Stimulated activated CD4-positive, alpha-beta T cell treated with anti-CD3 and anti-CD28 coated beads, TNF-alpha, amount 100 ng/mL, for 1 hour (primary cell): ENCODE results near the gene SMARCB1.

Experiments used
- DNase-seq, 3 donors: peaks; one replicate each; pipeline ENCODE4 v3.0.0-alpha.2; 2020; ENCODE audit warnings: low read depth in 3 of 3, low spot score in 1 of 3

The SMARCB1 gene

DNA sequence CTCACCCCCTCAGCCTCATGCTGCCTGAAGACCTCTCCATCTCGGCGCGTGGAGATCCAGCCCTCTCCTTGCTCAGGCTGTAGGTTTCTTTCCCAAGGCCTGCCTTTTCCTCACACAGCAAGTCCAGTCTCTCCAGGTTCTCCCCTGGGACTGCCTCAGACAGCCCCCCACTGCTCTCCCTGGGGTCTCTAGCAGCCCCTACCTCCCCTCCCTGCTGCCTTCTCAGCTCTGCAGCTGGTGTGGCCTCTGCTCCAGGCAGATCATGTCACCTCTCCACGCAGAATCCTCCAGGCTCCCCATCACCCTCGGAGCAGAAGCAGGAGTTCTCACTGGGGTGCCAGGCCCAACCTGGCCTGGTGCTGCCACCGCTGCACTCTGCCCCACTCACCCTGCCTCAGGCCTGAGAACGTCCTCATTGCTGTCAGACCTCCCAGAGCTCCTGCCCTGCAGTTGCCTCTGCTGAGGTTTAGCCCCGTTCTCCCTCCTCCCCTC, 15.2 kb downstream of the SMARCB1 start:
- no peak for DNase-seq

DNA sequence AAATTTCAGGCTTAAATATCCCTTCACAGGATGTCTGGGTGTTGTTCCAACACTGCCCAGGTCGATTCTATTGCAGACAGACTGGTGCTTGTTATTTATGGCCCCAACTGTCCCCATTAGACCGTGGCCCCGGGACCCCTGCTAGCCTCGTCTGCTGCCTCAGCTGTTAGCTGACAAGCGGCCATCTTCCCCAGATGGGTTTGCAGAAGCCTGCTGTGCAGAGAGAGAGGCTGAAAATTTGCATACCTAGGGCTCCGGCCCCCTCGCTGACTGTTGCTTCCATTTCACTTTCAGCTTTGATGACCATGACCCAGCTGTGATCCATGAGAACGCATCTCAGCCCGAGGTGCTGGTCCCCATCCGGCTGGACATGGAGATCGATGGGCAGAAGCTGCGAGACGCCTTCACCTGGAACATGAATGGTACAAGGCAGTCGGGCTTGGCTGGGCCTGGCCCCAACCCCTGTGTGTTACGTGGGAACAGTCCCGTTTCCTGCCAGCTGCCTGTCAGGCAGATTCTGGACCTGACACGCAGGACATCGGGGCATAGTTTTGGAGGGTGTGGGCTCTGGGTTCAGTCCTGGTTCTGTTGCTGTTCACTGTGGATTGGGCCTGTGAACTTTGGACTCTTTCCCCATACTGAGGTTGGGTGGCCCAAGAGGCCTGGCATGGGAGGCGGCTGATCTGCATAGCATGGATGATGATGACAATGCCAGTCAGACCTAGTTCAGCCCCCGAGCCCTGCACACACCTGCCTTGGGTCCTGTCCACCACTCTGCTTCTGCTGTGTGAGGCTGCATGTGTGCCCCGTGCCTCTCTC, 16.4 kb downstream of the SMARCB1 start:
- no peak for DNase-seq

DNA sequence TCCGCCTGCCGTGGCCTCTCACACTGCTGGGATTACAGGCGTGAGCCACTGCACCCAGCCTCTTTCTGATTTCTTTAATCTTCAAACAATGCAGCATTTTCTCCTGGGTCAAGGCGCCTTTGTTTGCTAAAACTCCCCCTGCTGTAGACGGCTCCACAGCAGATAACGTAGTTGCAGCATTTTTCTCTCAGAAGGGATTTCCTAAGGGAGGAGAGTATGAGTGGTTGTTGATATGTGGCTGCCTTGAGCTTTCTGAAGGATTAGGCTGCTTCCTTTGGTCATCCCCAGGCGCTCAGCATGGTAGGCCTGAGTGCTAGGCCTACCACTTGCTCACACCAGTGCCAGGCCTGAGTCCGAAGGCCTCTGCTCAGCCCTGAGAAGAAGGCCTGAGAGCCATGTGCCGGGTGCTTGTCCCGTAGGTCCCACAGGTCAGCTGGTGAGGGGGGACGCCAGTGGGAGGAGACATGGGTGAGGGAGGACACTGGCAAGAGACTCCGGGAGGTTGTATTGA, 18.1 kb downstream of the SMARCB1 start:
- no peak for DNase-seq

DNA sequence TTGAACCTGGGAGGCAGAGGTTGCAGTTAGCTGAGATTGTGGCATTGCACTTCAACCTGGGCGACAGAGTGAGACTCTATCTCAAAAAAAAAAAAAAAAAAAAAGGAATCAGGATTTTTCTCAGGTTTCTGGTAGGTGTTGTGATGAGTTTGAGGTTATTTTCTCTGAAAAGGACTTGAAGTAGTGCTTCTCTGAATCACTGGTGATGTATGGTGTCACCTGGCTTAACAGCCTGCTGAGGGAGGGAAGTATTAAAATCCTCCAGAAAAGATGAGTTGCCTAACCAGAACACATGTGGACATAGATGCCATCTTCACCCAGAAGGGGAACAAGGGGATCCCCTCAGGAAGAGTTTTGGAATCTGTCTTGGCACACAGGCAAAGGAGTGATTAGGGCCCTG, 20.1 kb downstream of the SMARCB1 start:
- DNase-seq, result no peak

DNA sequence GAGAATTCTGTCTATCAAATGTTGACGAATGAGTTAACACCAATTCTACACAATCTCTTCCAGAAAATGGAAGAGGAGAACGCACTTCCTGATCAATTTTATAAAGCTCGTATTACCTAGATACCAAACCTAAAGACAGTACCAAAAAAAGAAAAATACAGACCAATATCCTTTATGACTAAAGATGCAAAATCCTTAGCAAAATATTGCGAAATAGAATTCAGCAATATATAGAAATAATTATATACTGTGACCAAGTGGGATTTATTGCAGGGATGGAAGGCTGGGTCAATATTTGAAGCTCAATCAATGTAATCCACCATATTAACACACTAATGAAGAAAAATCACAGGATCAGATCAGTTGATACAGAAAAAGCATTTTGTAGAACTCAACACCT, 25.6 kb downstream of the SMARCB1 start:
- no peak for DNase-seq

DNA sequence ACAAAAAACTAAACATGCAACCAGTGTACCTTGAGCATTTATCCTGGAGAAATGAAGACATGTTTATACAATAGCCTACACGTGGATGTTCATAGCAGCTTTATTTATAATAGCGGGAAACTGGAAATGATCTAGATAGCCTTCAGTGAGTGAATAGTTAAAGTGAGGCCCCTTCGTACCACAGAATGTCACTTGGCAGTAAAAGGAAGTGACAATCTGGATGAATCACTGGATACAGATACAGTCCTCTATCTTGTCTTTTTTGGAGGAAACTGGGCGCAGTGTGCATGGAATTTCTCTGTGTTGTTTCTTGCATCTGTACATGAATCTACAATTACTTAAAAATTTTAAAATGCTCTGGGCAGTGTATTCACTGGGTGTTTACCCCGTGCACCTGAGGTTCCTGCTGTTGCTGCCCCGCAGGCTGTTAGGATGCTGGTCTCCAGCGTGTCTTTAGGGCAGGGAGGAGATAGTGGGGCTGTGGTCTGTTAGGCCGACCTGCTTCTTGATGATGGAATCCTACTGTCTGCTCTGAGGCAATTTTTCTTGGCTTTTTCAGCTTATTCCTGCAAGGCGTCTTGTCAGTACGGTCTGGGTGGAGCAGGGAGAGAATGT, 28.9 kb downstream of the SMARCB1 start:
- no peak for DNase-seq

DNA sequence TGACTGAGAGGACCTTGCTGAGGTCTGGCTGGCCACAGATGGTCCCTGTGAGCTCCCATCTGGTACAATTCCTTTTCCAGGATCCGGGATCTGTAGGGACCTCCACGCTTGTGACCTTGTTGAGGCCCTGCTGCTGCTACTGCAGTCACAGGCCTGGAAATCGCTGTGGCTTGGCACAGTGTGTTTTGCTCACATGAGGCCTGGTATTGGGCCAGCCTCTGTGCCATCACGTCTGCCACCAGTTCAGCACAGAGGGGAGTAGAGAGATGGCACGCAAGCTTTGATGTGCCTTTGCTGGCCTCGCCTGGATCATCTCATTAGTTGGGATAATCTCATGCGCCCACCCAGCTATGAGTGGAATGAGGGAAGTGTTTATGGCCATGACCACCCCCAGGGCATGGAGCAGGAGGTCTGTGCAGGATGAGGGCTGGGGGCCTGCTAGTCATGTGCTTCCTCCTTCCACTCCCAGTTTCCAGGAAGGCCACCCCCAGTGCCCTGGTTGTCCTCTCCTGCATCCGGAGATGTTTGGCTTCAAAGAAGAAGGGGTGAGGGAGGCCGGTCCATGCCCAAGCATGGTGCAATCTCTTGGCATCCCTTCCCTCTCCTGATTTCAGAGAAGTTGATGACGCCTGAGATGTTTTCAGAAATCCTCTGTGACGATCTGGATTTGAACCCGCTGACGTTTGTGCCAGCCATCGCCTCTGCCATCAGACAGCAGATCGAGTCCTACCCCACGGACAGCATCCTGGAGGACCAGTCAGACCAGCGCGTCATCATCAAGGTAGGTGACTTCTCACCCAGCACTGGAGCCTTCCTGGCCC, 29.6 kb downstream of the SMARCB1 start:
- DNase-seq, result no peak

DNA sequence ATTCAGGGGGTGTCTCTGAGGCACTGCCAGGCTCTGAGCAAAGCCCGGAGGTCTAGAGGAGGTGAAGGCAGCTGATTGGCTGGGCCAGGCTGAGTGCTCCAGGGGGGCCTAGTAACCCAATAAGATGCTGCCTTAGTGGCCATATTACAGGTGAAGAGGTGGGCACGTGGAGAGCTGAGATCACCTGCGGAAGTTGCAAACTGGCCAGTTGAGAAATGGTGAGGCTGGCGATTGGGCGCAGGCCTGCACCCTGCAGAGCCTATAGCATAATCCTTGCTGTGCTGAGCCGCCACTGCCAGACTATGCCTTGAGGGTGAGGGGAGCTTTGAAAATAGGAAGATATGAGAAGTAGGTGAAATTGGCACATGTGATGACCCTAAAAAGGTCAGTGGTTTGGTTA, 30.4 kb downstream of the SMARCB1 start:
- DNase-seq, result no peak

DNA sequence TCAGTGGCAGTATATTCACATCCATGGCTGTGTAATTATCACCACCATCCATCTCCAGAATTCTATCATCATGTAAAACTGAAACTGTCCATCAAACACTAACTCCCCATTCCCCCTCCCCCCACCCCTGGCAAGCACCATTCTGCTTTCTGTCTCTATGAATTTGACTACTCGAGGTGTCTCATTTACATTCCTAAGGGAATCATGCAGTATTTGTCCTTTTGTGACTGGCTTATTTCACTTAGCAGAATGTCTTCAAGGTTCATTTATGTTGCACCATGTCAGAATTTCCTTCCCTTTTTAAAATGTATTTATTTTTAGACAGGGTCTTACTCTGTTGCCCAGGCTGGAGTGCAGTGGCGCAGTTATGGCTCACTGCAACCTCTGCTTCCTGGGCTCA, 31.8 kb downstream of the SMARCB1 start:
- DNase-seq, result no peak

DNA sequence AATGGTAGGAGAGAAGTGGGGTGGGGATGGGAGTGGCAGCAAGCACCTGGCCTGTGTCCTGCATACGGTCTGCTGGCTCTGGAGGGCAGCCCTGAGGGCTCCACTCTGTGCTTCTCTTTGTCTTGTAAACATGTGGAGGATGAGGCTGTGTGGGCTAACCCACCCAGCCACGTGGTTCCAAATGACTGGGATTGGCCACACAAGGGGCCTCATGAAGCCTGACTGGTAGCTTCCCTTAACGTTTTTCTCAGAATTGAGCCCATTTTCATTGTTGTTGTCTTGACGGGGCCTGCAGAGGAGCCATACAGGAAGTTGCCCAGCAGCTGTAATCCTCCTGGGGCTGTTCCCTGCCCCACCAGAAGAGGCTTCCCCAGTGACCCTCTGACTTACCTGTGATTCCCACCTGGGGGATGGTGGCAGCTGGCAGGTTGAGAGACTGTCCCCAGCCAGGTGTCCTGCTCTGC, 34.0 kb downstream of the SMARCB1 start:
- DNase-seq, result no peak

DNA sequence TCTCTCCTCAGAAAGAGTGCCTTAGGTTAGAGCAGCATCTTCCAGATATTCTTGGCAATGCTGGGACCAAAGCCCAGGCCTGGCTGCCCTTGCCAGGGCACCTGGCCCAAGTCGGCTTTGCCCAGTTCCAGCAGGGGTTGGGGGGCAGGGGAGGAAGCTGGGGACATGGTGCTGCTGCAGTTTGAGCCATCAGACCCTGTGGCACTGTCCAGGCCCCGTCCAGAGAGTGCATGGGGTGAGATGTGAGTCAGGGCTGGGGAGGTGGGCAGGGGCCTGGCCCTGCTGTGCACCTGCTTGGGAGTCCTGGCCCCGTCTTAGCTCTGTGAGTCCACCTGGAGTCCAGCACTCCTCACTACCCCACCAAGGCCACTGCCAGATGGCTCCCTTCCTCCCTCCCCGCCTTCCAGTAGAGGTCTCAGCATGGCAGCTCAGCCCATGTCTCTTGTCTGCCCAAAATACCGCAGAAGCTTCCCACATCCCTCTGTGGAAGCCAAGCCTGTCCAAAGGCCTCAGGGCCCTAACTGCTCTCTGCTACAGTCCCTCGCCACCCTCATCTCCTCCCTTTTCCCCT, 35.4 kb downstream of the SMARCB1 start:
- DNase-seq, result no peak

DNA sequence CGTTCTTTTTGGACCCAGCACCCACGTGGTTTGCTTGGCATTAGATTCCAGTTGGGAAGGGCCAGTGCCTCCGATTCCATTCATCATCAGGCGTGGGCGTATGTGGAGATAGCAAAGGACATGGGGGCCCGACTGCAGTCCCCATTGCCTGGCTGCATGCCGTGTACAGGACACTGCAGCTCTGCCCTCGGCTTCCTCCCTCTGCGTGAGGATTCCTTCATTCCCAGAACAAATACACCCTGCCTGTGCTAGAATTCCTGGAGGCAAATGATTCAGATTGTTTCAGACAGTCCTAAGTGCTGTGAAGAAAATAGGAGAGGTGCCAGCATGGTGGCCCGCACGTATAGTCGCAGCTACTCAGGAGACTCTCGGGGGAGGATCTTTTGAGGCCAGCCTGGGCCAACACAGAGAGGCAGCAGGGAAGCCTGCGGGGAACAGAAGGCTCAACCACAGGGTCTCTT, 36.6 kb downstream of the SMARCB1 start:
- no peak for DNase-seq

DNA sequence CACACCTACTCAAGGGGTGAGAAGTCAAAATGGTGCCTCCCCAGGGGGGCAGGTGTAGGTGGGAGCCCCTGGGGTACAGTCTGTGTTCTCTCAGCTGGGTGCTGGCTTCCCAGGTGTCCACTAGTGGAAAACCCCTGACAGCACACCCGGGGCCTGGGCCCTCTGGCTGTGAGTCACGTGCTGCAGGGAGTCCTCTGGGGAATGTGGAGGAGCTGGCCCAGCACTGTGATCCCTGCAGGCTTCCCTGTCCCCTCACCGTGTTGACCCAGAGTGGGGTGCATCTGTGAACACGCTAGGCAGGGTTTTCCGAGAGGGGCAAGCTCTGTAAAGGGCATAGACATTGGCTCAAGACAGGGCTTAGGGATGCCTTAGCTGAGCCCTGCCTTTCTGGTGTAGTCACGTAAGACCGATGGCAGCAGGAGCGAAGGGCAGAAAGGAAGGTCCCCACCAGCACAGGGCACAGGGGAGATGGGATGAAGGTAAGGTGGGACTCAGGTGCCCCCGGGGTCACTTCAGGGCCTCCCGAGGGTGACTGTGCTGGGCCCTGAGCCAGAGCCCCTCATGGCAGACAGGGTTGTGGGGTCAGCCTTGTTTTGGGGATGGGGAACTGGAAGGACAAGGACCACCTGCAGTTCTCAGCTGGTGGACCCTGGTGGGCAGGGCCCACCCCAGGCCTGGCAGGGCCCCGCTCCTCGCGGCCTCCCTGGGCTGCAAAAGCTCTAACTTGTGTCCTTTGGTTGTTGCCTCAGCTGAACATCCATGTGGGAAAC, 37.9 kb downstream of the SMARCB1 start:
- no peak for DNase-seq

DNA sequence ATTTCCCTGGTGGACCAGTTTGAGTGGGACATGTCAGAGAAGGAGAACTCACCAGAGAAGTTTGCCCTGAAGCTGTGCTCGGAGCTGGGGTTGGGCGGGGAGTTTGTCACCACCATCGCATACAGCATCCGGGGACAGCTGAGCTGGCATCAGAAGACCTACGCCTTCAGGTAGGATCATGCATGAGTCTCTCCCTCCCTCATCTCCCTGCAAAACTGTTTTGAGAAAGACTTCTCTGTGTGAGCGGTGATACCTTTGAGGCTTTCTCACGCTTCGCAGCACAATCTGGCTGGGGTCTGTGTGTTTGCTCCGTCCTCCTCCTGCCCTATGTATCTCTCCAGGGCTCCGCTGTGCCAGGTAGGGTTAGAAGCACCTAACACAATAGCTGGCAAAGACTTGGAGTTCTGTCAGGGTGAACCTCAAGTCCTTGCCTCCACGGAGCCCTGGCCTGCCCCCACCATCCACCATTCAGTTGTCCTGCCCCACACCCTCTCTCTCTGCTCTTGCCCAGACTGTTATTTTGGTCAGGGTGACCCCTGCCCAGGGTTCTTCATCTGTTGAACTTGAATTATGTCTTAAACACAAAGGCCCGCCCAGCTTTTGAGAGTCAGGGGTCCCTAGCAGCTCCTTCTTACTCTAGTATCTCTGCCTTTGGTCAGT, 38.6 kb downstream of the SMARCB1 start:
- no peak for DNase-seq

DNA sequence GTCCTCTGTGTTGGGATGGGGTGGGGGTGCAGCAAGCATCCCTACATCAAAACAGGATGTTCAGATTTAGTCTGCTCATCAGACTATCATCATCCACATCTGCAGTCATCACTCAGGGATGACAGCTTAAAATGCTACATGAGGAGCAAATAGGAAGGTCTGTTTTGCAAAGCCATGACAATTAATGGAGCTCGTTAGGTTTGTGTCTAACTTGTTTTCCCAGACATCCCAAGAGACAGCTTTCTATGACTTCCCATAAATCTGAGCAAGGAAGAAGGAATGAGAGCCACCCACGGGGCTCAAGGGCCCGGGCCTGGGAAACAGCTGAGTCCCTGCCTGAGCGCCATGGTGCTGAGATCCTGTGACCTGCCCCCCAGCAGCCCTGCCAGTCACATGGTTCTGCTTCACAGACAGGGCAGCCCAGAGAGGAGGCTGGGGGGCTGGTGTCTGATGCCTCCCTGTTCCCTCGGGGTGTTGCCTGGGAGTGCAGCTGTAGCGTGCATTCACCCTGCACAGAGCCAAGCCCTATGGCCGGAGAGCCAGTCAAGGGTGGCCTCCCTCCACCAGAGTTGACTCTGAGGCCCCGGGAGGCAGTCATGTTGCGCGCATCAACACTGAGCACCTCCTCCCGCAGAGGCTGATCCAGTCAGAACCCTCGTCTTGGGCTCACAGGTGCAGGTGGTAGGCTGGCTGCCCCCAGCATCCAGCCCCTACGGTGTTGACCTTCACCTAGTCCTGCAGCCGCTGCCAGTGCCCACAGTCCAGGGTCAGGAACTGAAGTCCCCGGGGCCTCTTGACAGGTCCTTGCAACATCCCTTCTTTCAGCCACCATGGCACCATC, 40.0 kb downstream of the SMARCB1 start:
- DNase-seq, result no peak

DNA sequence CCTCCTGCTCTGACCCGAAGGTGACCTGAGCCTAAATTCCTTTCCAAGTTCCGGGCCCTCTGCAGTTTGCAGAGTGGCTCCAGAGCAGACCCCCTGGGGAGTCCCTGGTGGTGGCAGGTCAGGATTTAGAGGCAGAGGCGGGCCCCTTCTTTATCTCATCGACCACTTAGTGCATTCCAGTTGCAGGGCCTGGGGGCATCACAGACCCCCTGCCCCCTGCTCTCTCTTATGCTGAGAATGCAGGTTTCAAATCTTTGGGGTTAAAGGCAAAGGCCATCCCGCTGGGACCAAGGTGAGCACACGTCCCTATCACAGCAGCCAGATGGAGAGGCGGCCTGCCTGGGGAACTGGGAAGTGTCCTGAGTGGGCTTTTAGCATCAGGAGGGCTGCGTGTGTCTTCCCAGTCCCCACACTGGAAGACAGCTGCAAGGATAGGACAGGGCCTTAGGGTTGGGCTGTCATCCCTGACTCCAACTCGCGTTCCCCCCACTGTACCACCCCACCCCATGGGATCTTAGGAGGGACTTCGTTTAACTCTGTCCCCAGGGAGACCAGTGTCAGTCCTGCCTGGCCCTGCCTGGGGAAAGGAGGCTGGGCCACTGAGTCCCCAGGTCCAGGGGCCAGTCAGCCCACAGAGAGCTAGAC, 40.7 kb downstream of the SMARCB1 start:
- no peak for DNase-seq

DNA sequence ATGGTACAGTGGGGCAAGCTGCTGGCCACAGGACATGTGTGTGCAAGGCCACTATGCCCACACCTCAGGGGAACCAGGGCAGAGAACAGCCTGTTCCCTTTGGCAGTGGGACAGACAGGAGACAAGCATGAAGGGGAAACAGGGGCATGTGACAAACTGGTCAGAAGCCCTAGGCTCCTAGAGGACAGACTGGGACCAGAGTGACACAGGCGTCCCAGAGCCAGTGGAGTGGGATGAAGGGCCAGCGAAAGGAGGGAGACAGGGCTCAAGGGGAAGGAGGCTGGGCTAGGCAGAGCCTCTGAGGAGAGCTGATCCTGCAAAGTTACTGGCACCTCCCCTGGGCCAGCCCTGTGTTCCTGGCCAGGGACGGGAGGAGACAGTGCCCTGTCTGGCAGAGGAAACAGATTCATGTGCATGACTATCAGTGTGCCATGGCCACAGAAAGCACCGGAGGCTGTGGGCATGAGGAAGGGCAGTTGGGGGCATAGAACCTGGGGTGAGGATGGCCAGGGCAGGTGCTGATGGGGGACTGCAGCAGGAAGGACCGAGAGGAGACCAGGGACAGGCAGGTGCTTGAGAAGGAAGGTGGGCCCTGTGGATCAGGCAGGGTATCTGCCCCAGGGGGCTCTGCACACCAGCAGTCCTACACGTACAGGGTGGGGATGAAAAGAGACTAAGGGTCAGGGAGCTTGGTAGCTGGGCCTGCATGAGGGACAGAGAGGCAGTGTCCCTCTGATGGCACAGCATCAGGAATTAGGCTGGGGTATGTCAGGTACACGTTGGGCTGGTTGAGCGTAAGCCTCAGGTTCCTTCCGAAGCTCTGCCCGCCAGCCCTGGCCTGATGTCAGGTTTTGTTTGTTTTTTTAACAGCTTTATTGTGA, 42.3 kb downstream of the SMARCB1 start:
- no peak for DNase-seq
